Measurements from ENCODE around the gene GNAS-AS1.

GRCh38 chr20:58818586-58819285 is 32.0 kb downstream of the GNAS-AS1 start:
- TF ChIP-seq BHLHE40 (IDR thresholded peaks at IDR 0.05; ENCODE audit: borderline replicate concordance) = no peak
- TF ChIP-seq ZNF384 (IDR thresholded peaks at IDR 0.05) = no peak
- TF ChIP-seq FOXK2 (IDR thresholded peaks at IDR 0.05) = no peak
- no peak for TF ChIP-seq LEF1 (IDR thresholded peaks at IDR 0.05; ENCODE audit: borderline replicate concordance)
- TF ChIP-seq SUZ12 (IDR thresholded peaks at IDR 0.05) = no peak
- TF ChIP-seq FOXM1 (IDR thresholded peaks at IDR 0.05; ENCODE audit: borderline replicate concordance) = no peak
- TF ChIP-seq ELF4 (IDR thresholded peaks at IDR 0.05) = no peak
- TF ChIP-seq TARDBP (IDR thresholded peaks at IDR 0.05) = no peak
- no peak for TF ChIP-seq PKNOX1 (IDR thresholded peaks at IDR 0.05)
- no peak for TF ChIP-seq FOXA1 (IDR thresholded peaks at IDR 0.05)
- no peak for TF ChIP-seq SP1 (IDR thresholded peaks at IDR 0.05)
- no peak for TF ChIP-seq NFRKB (IDR thresholded peaks at IDR 0.05)
- TF ChIP-seq CTBP1 (IDR thresholded peaks at IDR 0.05; ENCODE audit: borderline replicate concordance) = no peak
- TF ChIP-seq ARNT (IDR thresholded peaks at IDR 0.05) = no peak
